WTC11 (cell line): ENCODE data around the gene SNU13. TPM values are rescaled to one million over a fixed set of nuclear protein-coding genes. Genes with fewer than 3 reads are reported as not detected.

Experiments used
- ATAC-seq: fragments of 200-7000 bp; cut with Tn5 transposase; 2 replicates; pipeline ENCODE4 v1.10.0; 2021; ENCODE audit warnings: mild to moderate bottlenecking, moderate library complexity
- CTCF ChIA-PET: fragments of 300-600 bp; sonication (Branson Sonifier 250); formaldehyde crosslinking; loops from one replicate; lab custom pipeline; 2021; ENCODE audit warnings: antibody characterized with exemption; lab: Charles Lee
- POLR2A ChIA-PET: fragments of 350-600 bp; sonication (Branson Sonifier 250); formaldehyde crosslinking; loops from one replicate; lab custom pipeline; 2021; ENCODE audit warnings: antibody characterized with exemption; lab: Charles Lee
- DNase-seq: peaks from one replicate; pipeline ENCODE4 v3.0.0; 2021; ENCODE audit warnings: low spot score
- H3K27ac Mint-ChIP-seq: 2 replicates; pipeline ENCODE4 v1.8.0; 2021; ENCODE audit warnings: mixed read lengths
- H3K27me3 Mint-ChIP-seq: 2 replicates; pipeline ENCODE4 v1.8.0; 2021; ENCODE audit warnings: low read depth, mild to moderate bottlenecking, moderate library complexity, mixed read lengths
- H3K36me3 Mint-ChIP-seq: 2 replicates; pipeline ENCODE4 v1.8.0; 2021; ENCODE audit warnings: mixed read lengths
- H3K4me1 Mint-ChIP-seq: 2 replicates; pipeline ENCODE4 v1.8.0; 2022; ENCODE audit warnings: mixed read lengths
- H3K4me3 Mint-ChIP-seq: 2 replicates; pipeline ENCODE4 v1.8.0; 2021; ENCODE audit warnings: mild to moderate bottlenecking, moderate library complexity, mixed read lengths
- H3K9me3 Mint-ChIP-seq: 2 replicates; pipeline ENCODE4 v1.8.0; 2021; ENCODE audit warnings: mixed read lengths
- FOXK1 ChIP-seq: sonication (generic); formaldehyde crosslinking; IDR thresholded peaks from 2 replicates; pipeline ENCODE4 v1.8.0; 2022; ENCODE audit warnings: mild to moderate bottlenecking, moderate library complexity, missing genetic modification reagents
- FOXP1 ChIP-seq: sonication (generic); formaldehyde crosslinking; IDR thresholded peaks from 2 replicates; pipeline ENCODE4 v1.8.0; 2022; ENCODE audit warnings: missing genetic modification reagents, mild to moderate bottlenecking, moderate library complexity, borderline replicate concordance
- GABPB1 ChIP-seq: sonication (generic); formaldehyde crosslinking; IDR thresholded peaks from 2 replicates; pipeline ENCODE4 v1.8.1; 2023; ENCODE audit warnings: mild to moderate bottlenecking, missing genetic modification reagents
- GRHL2 ChIP-seq: fragments of 250-450 bp; sonication (Bioruptor Pico); IDR thresholded peaks from 2 replicates; pipeline ENCODE4 v1.8.0; 2022; ENCODE audit warnings: mild to moderate bottlenecking, moderate library complexity; ENCODE audit not compliant: insufficient replicate concordance, severe bottlenecking
- NFATC4 ChIP-seq: fragments of 250-450 bp; sonication (Bioruptor Pico); IDR thresholded peaks from 2 replicates; pipeline ENCODE4 v1.9.0; 2021; ENCODE audit warnings: mild to moderate bottlenecking
- NFE2L1 ChIP-seq: sonication (generic); formaldehyde crosslinking; IDR thresholded peaks from 2 replicates; pipeline ENCODE4 v1.8.1; 2023; ENCODE audit warnings: missing genetic modification reagents
- NFYB ChIP-seq: sonication (generic); formaldehyde crosslinking; conservative IDR thresholded peaks from 2 replicates; pipeline ENCODE4 v1.8.0; 2022; ENCODE audit warnings: low read depth, missing genetic modification reagents
- NR1H2 ChIP-seq: sonication (generic); formaldehyde crosslinking; IDR thresholded peaks from 2 replicates; pipeline ENCODE4 v1.9.0; 2021; ENCODE audit warnings: mild to moderate bottlenecking, moderate library complexity, missing genetic modification reagents
- RELA ChIP-seq: sonication (generic); formaldehyde crosslinking; IDR thresholded peaks from 2 replicates; pipeline ENCODE4 v1.8.1; 2022; ENCODE audit warnings: missing genetic modification reagents, mild to moderate bottlenecking, borderline replicate concordance
- SOX15 ChIP-seq: fragments of 250-450 bp; sonication (Bioruptor Pico); IDR thresholded peaks from 2 replicates; pipeline ENCODE4 v1.9.0; 2021; ENCODE audit warnings: mild to moderate bottlenecking
- ZNF219 ChIP-seq: sonication (generic); formaldehyde crosslinking; IDR thresholded peaks from 2 replicates; pipeline ENCODE4 v1.8.0; 2023; ENCODE audit warnings: missing genetic modification reagents, mild to moderate bottlenecking, borderline replicate concordance
- ZNF263 ChIP-seq: sonication (generic); formaldehyde crosslinking; IDR thresholded peaks from 2 replicates; pipeline ENCODE4 v1.8.1; 2022; ENCODE audit warnings: low read depth, mild to moderate bottlenecking, moderate library complexity, missing genetic modification reagents
- total RNA-seq: library from RNA; stranded (reverse); gene quantifications from 3 replicates; pipeline ENCODE4 v1.2.3, GENCODE V29; 2021
- TF ChIP-seq, protein P1 (sequence below): sonication (generic); formaldehyde crosslinking; IDR thresholded peaks from 2 replicates; pipeline ENCODE4 v1.8.0; 2023; ENCODE audit warnings: missing genetic modification reagents, mild to moderate bottlenecking, borderline replicate concordance
- TF ChIP-seq, protein P2 (sequence below): sonication (generic); formaldehyde crosslinking; IDR thresholded peaks from 2 replicates; pipeline ENCODE4 v1.8.0; 2022; ENCODE audit warnings: mild to moderate bottlenecking, missing genetic modification reagents
- TF ChIP-seq, protein P3 (sequence below): sonication (generic); formaldehyde crosslinking; IDR thresholded peaks from 2 replicates; pipeline ENCODE4 v1.8.0; 2022; ENCODE audit warnings: mild to moderate bottlenecking, missing genetic modification reagents
- TF ChIP-seq, protein P4 (sequence below): sonication (generic); formaldehyde crosslinking; IDR thresholded peaks from 2 replicates; pipeline ENCODE4 v1.8.1; 2023; ENCODE audit warnings: mild to moderate bottlenecking, moderate library complexity, missing genetic modification reagents
- TF ChIP-seq, protein P5 (sequence below): fragments of 250-450 bp; sonication (Bioruptor Pico); IDR thresholded peaks from 2 replicates; pipeline ENCODE4 v1.9.0; 2021; ENCODE audit warnings: moderate library complexity, mild to moderate bottlenecking, inconsistent platforms, borderline replicate concordance

SNU13 gene
- total RNA-seq, 1 experiment from 2014 or later = 207 TPM

DNA sequence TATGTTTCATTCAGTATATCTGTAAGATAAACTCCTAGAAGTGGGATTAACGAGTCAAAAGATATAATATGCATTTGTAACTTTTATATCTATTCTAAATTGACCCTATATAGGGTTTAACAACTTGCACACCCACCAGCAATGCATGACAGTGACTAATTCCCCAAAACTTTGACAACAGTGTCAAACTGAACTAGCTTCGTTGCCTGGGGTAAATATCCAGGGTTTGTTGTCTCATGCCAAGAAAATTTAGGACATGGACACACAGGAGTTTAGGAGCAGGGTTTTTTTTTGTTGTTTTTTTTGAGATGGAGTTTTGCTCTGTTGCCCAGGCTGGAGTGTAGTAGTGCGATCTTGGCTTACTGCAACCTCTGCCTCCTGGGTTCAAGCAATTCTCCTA, 5.1 kb downstream of the SNU13 start:
- ChIA-PET POLR2A (no interaction called here), CTCF (interaction anchor here (0.9 to 1.2 kb wide), 2 partner anchors 14 to 17 kb away, joined by 4 to 5 read pairs; no protein-coding TSS in a partner anchor)
- no peak overlapping the region for H3K4me3 Mint-ChIP-seq
- TF ChIP-seq NR1H2 (CRISPR knock-in tag) = no peak
- no peak for TF ChIP-seq NFATC4 (CRISPR knock-in tag)
- TF ChIP-seq, protein P1, sequence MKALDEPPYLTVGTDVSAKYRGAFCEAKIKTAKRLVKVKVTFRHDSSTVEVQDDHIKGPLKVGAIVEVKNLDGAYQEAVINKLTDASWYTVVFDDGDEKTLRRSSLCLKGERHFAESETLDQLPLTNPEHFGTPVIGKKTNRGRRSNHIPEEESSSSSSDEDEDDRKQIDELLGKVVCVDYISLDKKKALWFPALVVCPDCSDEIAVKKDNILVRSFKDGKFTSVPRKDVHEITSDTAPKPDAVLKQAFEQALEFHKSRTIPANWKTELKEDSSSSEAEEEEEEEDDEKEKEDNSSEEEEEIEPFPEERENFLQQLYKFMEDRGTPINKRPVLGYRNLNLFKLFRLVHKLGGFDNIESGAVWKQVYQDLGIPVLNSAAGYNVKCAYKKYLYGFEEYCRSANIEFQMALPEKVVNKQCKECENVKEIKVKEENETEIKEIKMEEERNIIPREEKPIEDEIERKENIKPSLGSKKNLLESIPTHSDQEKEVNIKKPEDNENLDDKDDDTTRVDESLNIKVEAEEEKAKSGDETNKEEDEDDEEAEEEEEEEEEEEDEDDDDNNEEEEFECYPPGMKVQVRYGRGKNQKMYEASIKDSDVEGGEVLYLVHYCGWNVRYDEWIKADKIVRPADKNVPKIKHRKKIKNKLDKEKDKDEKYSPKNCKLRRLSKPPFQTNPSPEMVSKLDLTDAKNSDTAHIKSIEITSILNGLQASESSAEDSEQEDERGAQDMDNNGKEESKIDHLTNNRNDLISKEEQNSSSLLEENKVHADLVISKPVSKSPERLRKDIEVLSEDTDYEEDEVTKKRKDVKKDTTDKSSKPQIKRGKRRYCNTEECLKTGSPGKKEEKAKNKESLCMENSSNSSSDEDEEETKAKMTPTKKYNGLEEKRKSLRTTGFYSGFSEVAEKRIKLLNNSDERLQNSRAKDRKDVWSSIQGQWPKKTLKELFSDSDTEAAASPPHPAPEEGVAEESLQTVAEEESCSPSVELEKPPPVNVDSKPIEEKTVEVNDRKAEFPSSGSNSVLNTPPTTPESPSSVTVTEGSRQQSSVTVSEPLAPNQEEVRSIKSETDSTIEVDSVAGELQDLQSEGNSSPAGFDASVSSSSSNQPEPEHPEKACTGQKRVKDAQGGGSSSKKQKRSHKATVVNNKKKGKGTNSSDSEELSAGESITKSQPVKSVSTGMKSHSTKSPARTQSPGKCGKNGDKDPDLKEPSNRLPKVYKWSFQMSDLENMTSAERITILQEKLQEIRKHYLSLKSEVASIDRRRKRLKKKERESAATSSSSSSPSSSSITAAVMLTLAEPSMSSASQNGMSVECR (CRISPR knock-in tag) = no peak
- no peak for TF ChIP-seq NFE2L1 (CRISPR knock-in tag)
- no peak for TF ChIP-seq GRHL2 (CRISPR knock-in tag)
- no peak for TF ChIP-seq RELA
- TF ChIP-seq, protein P2, sequence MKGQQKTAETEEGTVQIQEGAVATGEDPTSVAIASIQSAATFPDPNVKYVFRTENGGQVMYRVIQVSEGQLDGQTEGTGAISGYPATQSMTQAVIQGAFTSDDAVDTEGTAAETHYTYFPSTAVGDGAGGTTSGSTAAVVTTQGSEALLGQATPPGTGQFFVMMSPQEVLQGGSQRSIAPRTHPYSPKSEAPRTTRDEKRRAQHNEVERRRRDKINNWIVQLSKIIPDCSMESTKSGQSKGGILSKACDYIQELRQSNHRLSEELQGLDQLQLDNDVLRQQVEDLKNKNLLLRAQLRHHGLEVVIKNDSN (CRISPR knock-in tag) = no peak
- no peak for TF ChIP-seq SOX15 (CRISPR knock-in tag)
- TF ChIP-seq ZNF263 (CRISPR knock-in tag) = no peak
- TF ChIP-seq, protein P3, sequence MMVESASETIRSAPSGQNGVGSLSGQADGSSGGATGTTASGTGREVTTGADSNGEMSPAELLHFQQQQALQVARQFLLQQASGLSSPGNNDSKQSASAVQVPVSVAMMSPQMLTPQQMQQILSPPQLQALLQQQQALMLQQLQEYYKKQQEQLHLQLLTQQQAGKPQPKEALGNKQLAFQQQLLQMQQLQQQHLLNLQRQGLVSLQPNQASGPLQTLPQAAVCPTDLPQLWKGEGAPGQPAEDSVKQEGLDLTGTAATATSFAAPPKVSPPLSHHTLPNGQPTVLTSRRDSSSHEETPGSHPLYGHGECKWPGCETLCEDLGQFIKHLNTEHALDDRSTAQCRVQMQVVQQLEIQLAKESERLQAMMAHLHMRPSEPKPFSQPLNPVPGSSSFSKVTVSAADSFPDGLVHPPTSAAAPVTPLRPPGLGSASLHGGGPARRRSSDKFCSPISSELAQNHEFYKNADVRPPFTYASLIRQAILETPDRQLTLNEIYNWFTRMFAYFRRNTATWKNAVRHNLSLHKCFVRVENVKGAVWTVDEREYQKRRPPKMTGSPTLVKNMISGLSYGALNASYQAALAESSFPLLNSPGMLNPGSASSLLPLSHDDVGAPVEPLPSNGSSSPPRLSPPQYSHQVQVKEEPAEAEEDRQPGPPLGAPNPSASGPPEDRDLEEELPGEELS (CRISPR knock-in tag) = no peak
- TF ChIP-seq, protein P4, sequence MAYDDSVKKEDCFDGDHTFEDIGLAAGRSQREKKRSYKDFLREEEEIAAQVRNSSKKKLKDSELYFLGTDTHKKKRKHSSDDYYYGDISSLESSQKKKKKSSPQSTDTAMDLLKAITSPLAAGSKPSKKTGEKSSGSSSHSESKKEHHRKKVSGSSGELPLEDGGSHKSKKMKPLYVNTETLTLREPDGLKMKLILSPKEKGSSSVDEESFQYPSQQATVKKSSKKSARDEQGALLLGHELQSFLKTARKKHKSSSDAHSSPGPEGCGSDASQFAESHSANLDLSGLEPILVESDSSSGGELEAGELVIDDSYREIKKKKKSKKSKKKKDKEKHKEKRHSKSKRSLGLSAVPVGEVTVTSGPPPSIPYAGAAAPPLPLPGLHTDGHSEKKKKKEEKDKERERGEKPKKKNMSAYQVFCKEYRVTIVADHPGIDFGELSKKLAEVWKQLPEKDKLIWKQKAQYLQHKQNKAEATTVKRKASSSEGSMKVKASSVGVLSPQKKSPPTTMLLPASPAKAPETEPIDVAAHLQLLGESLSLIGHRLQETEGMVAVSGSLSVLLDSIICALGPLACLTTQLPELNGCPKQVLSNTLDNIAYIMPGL (CRISPR knock-in tag) = no peak
- no peak for TF ChIP-seq GABPB1 (CRISPR knock-in tag)
- no peak for TF ChIP-seq FOXP1 (CRISPR knock-in tag)
- no peak for TF ChIP-seq ZNF219 (CRISPR knock-in tag)
- TF ChIP-seq FOXK1 = no peak
- TF ChIP-seq NFYB (CRISPR knock-in tag) = no peak
- TF ChIP-seq, protein P5, sequence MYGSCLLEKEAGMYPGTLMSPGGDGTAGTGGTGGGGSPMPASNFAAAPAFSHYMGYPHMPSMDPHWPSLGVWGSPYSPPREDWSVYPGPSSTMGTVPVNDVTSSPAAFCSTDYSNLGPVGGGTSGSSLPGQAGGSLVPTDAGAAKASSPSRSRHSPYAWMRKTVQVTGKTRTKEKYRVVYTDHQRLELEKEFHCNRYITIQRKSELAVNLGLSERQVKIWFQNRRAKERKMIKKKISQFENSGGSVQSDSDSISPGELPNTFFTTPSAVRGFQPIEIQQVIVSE (CRISPR knock-in tag) = no peak
- no peak for DNase-seq
- no peaks in the 10 kb centered on the region for H3K27me3 Mint-ChIP-seq
- no peak overlapping the region for H3K27ac Mint-ChIP-seq
- no peaks in the 10 kb centered on the region for H3K9me3 Mint-ChIP-seq
- ATAC-seq = no peak
- H3K36me3 Mint-ChIP-seq = peaks cover 18% of the 10 kb centered on the region
- H3K4me1 Mint-ChIP-seq = peaks cover 11% of the 10 kb centered on the region
